ENCODE measurements around the gene OVOL1.

DNA sequence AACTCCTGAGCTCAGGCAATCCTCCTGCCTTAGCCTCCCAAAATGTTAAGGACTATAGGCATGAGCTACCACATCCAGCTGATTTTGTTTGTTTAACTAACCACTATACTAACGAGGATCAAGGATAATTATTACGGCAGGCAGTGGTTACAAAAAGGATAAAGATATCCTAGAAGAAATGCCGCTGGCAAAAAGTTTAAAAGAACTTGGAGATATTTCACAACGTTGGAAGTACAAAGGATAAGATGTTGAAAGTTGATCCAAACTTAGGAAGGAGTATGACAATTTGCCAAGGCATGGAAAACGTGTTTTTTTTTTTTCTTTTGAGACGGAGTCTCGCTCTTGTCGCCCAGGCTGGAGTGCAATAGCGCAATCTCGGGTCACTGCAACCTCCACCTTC lies 19.5 kb upstream of the OVOL1 start:
- TF ChIP-seq, protein P1, sequence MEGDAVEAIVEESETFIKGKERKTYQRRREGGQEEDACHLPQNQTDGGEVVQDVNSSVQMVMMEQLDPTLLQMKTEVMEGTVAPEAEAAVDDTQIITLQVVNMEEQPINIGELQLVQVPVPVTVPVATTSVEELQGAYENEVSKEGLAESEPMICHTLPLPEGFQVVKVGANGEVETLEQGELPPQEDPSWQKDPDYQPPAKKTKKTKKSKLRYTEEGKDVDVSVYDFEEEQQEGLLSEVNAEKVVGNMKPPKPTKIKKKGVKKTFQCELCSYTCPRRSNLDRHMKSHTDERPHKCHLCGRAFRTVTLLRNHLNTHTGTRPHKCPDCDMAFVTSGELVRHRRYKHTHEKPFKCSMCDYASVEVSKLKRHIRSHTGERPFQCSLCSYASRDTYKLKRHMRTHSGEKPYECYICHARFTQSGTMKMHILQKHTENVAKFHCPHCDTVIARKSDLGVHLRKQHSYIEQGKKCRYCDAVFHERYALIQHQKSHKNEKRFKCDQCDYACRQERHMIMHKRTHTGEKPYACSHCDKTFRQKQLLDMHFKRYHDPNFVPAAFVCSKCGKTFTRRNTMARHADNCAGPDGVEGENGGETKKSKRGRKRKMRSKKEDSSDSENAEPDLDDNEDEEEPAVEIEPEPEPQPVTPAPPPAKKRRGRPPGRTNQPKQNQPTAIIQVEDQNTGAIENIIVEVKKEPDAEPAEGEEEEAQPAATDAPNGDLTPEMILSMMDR (IDR thresholded peaks at IDR 0.05; ENCODE audit: low read depth, low read length): no peak
- TF ChIP-seq EZH2phosphoT487 (IDR thresholded peaks at IDR 0.05; ENCODE audit: low read depth): no peak
